Psoas muscle (tissue), 8 donors: ENCODE results near the gene PAFAH1B1. TPM values are rescaled to one million over a fixed set of nuclear protein-coding genes. Genes with fewer than 3 reads are reported as not detected.

ENCODE experiments used
- ATAC-seq, 4 donors: fragments of 200-7000 bp; cut with Tn5 transposase; one replicate each; pipeline ENCODE4 v1.9.1; 2020; ENCODE audit warnings: moderate library complexity in 3 of 4, mild to moderate bottlenecking in 2 of 4
- DNase-seq, 2 donors: peaks; one replicate each; pipeline ENCODE4 v3.0.0-alpha.2; 2020
- H3K27ac ChIP-seq: fragments of 200-600 bp; one replicate; pipeline ENCODE4 v1.8.0; 2022
- H3K27me3 ChIP-seq, 3 donors: fragments of 200-600 bp in 1 of 3; one replicate each; pipeline versions ENCODE4 v1.6.1 to v1.8.0; 2013 to 2022; ENCODE audit warnings: low read length in 2 of 3, mild to moderate bottlenecking in 2 of 3, moderate library complexity in 1 of 3; ENCODE audit not compliant: insufficient read depth in 3 of 3
- H3K36me3 ChIP-seq, 2 donors: fragments of 200-600 bp in 1 of 2; one replicate each; pipeline versions ENCODE4 v1.6.1 to v1.8.0; 2013 to 2022; ENCODE audit warnings: low read depth in 1 of 2, mild to moderate bottlenecking in 1 of 2, moderate library complexity in 1 of 2; ENCODE audit not compliant: insufficient read depth in 1 of 2
- H3K4me1 ChIP-seq: fragments of 200-600 bp; one replicate; pipeline ENCODE4 v1.8.0; 2022
- H3K4me3 ChIP-seq: fragments of 200-600 bp; one replicate; pipeline ENCODE4 v1.8.0; 2022; ENCODE audit warnings: mild to moderate bottlenecking
- H3K9me3 ChIP-seq: fragments of 200-600 bp; one replicate; pipeline ENCODE4 v1.8.0; 2022
- WGBS, 3 donors: extraction: QIAGEN DNeasy Blood & Tissue Kit; methylation state at CpG; one replicate each; pipeline versions ENCODE4 v1.1.6 to v1.1.7; 2013; 5-methylcytosine and 5-hydroxymethylcytosine counted together
- intact Hi-C, 2 donors: fragments of 100-400 bp; cut with DNase I; formaldehyde crosslinking; loops; one replicate each; pipeline versions ENCODE4 v1.11.0 to v1.14.2; 2022
- polyA plus RNA-seq, 3 donors: library from polyadenylated mRNA; stranded (reverse); fragments of 200-250 nt; gene quantifications; one replicate each; pipeline ENCODE4 v1.2.3, GENCODE V29; 2013
- total RNA-seq, 4 donors: library from RNA; stranded (reverse); fragmentation: NEBNext Ultra II Directional in 2 of 4; extraction: Animal tissue kit (Norgen Biotek cat#: 25700) in 2 of 4; gene quantifications; one replicate each; pipeline versions ENCODE4 v1.2.1 to v1.2.4, GENCODE V29; 2021 to 2023
- TF ChIP-seq, protein P1 (sequence below): fragments of 200-600 bp; IDR thresholded peaks from one replicate; pipeline ENCODE4 v1.8.0; 2022; ENCODE audit warnings: antibody characterized with exemption
- donor health status: healthy with polysubstance abuse.
- donor health status: DM: no; HTN: no; CAD: no; lungs with moderate emphysema.
- donor health status: Bipolar disorder and iron deficiency.
- donor health status: healthy.
- donor health status: DM: yes; HTN: yes; CAD: no.
- donor health status: DM: no; HTN: no; CAD: no.
- donor health status: DM: no; HTN: no; CAD: no.
- donor health status: DM: yes; HTN: yes; CAD: no.

PAFAH1B1 gene
- total and polyA plus RNA-seq, 7 donors = 43.8 to 168 (median 141) TPM

DNA sequence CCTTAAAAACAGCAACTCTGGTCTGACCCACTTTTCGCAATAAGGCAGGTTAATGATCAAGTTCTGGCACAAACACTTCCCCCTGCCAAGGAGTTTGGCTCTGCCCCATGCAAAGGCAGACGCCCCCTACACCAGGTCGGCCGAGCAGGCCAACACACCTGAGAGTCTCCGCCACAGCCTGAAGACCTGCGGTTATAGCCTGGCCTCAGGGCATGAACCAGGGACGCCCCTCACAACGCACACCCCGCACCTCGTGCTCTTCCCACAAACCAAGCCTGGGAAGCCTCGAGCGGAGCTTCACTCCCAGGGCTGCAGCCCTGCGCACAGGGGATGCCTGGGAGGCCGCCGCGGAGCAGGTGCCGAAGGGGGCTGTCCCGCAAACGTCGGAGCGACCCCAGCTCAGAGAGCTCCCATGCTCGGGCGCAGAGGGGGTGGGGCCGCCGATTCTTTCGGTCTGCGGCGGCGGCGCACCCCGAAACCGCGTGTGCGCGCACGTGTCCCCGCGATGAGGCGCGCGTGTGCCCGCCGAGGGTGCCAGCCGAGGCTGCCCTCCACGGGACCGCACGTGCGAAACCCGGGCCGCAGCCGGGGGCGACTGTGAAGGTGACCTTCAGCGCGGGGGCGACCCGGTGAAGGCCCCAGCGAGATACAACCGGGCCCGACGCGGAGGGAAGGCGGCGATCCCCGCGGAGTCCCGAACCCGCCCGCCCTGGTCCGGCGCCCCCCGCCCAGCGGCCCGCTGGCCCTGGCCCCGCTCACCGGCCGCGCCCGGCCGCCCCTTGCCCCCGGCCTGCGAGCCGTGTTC, 117.6 kb downstream of the PAFAH1B1 start:
- peaks cover 51% of the 10 kb centered on the region for H3K4me1 ChIP-seq
- 0 to 1% (median 0%) methylated on average over 32 to 82 of the region's 82 CpGs for WGBS, 3 donors
- H3K27me3 ChIP-seq = no peaks in the 10 kb centered on the region
- DNase-seq (peak; percentile 52 to 67), ATAC-seq (no peak)
- peaks cover 0 to 2% of the 10 kb centered on the region in 2 donors for H3K36me3 ChIP-seq
- peak overlapping the region; percentile 82 for H3K4me3 ChIP-seq
- TF ChIP-seq, protein P1, sequence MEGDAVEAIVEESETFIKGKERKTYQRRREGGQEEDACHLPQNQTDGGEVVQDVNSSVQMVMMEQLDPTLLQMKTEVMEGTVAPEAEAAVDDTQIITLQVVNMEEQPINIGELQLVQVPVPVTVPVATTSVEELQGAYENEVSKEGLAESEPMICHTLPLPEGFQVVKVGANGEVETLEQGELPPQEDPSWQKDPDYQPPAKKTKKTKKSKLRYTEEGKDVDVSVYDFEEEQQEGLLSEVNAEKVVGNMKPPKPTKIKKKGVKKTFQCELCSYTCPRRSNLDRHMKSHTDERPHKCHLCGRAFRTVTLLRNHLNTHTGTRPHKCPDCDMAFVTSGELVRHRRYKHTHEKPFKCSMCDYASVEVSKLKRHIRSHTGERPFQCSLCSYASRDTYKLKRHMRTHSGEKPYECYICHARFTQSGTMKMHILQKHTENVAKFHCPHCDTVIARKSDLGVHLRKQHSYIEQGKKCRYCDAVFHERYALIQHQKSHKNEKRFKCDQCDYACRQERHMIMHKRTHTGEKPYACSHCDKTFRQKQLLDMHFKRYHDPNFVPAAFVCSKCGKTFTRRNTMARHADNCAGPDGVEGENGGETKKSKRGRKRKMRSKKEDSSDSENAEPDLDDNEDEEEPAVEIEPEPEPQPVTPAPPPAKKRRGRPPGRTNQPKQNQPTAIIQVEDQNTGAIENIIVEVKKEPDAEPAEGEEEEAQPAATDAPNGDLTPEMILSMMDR = no peak
- H3K9me3 ChIP-seq = no peaks in the 10 kb centered on the region
- intact Hi-C loops = loop anchor here in 1 of 2 donors (5.0 kb wide), 1 partner anchor 119 kb away; the partner anchor contains the start of gene PAFAH1B1
- peak overlapping the region; percentile 91 for H3K27ac ChIP-seq

DNA sequence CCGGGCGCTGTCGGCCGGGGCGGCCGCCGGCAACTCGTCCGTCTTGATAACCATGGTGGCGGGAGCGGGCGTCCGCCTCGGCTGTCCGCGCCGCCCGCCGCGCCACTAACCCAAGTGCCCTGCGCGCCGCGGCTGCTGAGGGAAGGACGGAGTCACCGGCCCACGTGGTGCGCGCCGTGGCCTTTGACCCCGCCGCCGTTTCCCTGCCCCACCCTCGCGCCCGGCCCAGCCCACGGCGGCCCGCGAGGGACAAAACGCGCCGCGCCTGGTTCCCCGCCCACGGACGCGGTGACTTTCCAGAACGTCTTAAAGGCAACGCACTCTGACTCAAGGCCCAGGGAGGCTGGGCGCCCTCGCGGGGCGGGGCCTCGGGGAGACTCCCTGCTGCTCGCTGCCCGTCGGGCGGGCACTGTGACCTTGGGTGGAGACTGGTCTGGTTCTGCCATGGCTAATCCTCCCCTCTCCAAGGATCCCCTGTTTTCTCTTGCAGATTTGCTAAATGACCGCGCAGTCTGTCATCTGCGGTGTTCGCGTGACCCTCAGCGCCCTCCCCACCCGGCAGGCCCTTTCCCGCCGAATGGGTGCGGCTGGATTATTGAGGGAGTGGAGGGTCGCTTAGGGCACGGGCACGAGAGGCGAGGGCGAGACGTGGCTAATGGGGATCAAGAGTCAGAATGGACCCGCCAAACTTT, 118.3 kb downstream of the PAFAH1B1 start, which contains the start of gene CLUH:
CLUH (minus strand) TSS at position 157 of the 692 bp plus-strand sequence; CDS start at position 54, 103 bp downstream.
- peak; percentile 98 to 99 for DNase-seq

DNA sequence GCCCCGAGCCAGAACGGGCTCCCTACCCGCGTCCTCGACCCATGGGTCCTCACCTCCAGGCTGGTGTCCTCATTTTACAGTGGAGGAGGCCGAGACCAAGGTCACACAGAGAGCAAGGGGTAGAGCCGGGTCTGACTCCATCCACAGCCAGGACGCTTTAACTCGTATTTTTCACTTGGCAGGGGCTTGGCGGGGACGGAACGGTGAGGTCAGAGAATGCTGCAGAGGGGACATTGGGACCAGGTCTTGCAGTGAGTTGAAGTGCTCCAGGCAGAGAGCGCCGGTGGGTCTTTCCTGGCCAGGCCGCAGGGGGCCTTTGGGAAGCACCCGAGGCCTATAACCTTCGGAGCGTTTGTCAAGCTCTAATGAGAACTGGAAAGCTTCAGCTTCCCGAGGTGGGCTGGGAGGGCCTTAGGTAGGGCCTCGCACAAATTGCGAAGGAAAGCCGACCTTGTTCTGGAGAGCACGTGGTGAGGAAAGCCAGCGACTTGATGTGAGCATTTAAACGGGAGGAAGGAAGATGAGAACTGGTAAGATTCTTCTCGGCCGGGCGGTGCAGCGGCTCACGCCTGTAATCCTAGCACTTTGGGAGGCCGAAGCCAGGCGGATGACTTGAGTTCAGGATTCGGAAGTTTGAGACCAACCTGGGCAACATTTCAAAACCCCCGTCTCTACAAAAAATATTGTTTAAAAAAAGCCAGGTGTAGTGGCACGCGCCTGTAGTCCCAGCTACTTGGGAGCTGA, 119.0 kb downstream of the PAFAH1B1 start:
- H3K4me3 ChIP-seq = peak overlapping the region; percentile 82
- peak overlapping the region; percentile 91 for H3K27ac ChIP-seq
- WGBS, 3 donors = 12 to 25% (median 17%) methylated on average over 36 of the region's 36 CpGs
- no peaks in the 10 kb centered on the region for H3K27me3 ChIP-seq
- peaks cover 0 to 5% of the 10 kb centered on the region in 2 donors for H3K36me3 ChIP-seq
- no peaks in the 10 kb centered on the region for H3K9me3 ChIP-seq
- ATAC-seq = peak in 3 of 4 donors; percentile 1 to 11 (median 6)
- TF ChIP-seq, protein P1 = no peak
- intact Hi-C loops = loop anchor here in 1 of 2 donors (5.0 kb wide), 1 partner anchor 120 kb away; the partner anchor contains the start of gene PAFAH1B1
- peaks cover 36% of the 10 kb centered on the region for H3K4me1 ChIP-seq
- peak in 1 of 2 donors; percentile 20 for DNase-seq

More for the DNA sequence above, 118.3 kb downstream of the PAFAH1B1 start, which contains the start of gene CLUH:
- Histone ChIP-seq H3K4me3 (peak within 1 kb of the TSS; percentile 82), H3K36me3 (peaks cover 0 to 5% of the 10 kb centered on the region in 2 donors), H3K9me3 (no peaks in the 10 kb centered on the region), H3K27me3 (no peaks in the 10 kb centered on the region), H3K4me1 (peaks cover 43% of the 10 kb centered on the region), H3K27ac (peak within 1 kb of the TSS; percentile 91)
- intact Hi-C loops = loop anchor here in 1 of 2 donors (5.0 kb wide), 1 partner anchor 119 kb away; the partner anchor contains the start of gene PAFAH1B1
- WGBS, 3 donors = 0 to 1% (median 0%) methylated on average over 42 to 76 of the region's 76 CpGs
- TF ChIP-seq, protein P1 = no peak
- ATAC-seq = peak; percentile 74 to 80 (median 79)

DNA sequence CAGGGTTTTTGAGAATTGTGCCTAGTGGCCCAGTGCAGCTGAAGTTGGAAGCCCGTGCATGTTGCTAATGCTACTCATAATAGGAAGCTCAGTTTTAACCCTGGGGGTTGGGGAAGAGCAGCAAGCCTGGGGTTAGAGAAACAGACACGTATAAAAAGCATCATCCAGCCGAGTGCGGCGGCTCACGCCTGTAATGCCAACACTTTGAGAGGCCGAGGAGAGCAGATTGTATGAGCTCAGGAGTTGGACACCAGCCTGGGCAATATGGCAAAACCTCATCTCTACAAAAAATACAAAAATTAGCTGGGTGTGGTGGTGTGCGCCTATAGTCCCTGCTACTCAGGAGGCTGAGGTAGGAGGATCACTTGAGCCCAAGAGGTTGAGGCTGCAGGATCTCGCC, 120.4 kb downstream of the PAFAH1B1 start:
- DNase-seq (no peak), ATAC-seq (no peak)
- H3K4me3 ChIP-seq = peak overlapping the region; percentile 82
- H3K27ac ChIP-seq = no peak overlapping the region
- peaks cover 0 to 5% of the 10 kb centered on the region in 2 donors for H3K36me3 ChIP-seq
- intact Hi-C loops = loop anchor here in 1 of 2 donors (5.0 kb wide), 1 partner anchor 122 kb away; the partner anchor contains the start of gene PAFAH1B1
- no peaks in the 10 kb centered on the region for H3K9me3 ChIP-seq
- TF ChIP-seq, protein P1 = no peak
- H3K27me3 ChIP-seq = no peaks in the 10 kb centered on the region
- 76 to 85% (median 78%) methylated on average over 9 of the region's 9 CpGs for WGBS, 3 donors
- peaks cover 24% of the 10 kb centered on the region for H3K4me1 ChIP-seq
